ENCODE data around the gene USP49. TPM values are rescaled to one million over a fixed set of nuclear protein-coding genes. Genes with fewer than 3 reads are reported as not detected.
"Not testable (repeated sequence)": the region's sequence is repeated elsewhere in the genome, so short reads cannot be mapped to it uniquely, and the experiment has no call there.

Gene USP49
- total and polyA plus RNA-seq, 2 experiments from 2014 or later: 0.97 to 1.2 TPM

GRCh38 chr6:41814629-41815028 lies 80.5 kb downstream of the USP49 start:
- H3K27me3 ChIP-seq (replicated peaks; ENCODE audit: insufficient read depth): no peaks in the 10 kb centered on the region
- 65% methylated on average over 4 of the region's 4 CpGs for WGBS, 2 experiments (ENCODE audit: low coverage in 1 of 2, low lambda C conversion rate in 2 of 2, missing lambda C conversion rate in 2 of 2)

GRCh38 chr6:41813956-41814355 lies 81.2 kb downstream of the USP49 start:
- H3K4me3 ChIP-seq: no peak overlapping the region
- no peaks in the 10 kb centered on the region for H3K27me3 ChIP-seq (replicated peaks; ENCODE audit: insufficient read depth)
- H3F3A ChIP-seq (ENCODE audit: insufficient read depth): no peaks in the 10 kb centered on the region
- H3K9me3 ChIP-seq (ENCODE audit: low read depth): no peaks in the 10 kb centered on the region
- no peak for TF ChIP-seq EZH2 (IDR thresholded peaks at IDR 0.05; ENCODE audit: insufficient read depth, poor library complexity, severe bottlenecking)
- TF ChIP-seq EZH2phosphoT487 (IDR thresholded peaks at IDR 0.05; ENCODE audit: insufficient read depth, low read depth): no peak
- in situ Hi-C loops (cut with MboI): no loop called here
- H3K4me2 ChIP-seq (ENCODE audit: unreplicated experiment): no peak overlapping the region
- no peaks in the 10 kb centered on the region for H3K36me3 ChIP-seq (ENCODE audit: low read depth)
- no peak overlapping the region for H3K9ac ChIP-seq
- H3K9me2 ChIP-seq (ENCODE audit: insufficient read depth): no peaks in the 10 kb centered on the region
- H2AFZ ChIP-seq: no peak overlapping the region
- H3K27ac ChIP-seq: no peak overlapping the region
- no peaks in the 10 kb centered on the region for H4K20me1 ChIP-seq (ENCODE audit: insufficient read depth)
- DNase-seq: no peak
- H3K79me2 ChIP-seq (ENCODE audit: insufficient read depth): no peaks in the 10 kb centered on the region
- WGBS, 2 experiments (ENCODE audit: low coverage in 1 of 2, low lambda C conversion rate in 2 of 2, missing lambda C conversion rate in 2 of 2): 67 to 81% methylated on average over 2 of the region's 2 CpGs
- no peaks in the 10 kb centered on the region for H3K4me1 ChIP-seq (ENCODE audit: insufficient read depth)

More at GRCh38 chr6:41814629-41815028, 80.5 kb downstream of the USP49 start:
- in situ Hi-C loops (cut with MboI): no loop called here
- Histone ChIP-seq H3K4me1 (ENCODE audit: insufficient read depth) (no peaks in the 10 kb centered on the region), H3K4me2 (ENCODE audit: unreplicated experiment) (no peak overlapping the region), H3K36me3 (ENCODE audit: low read depth) (no peaks in the 10 kb centered on the region), H3K9ac (no peak overlapping the region), H2AFZ (no peak overlapping the region), H3K27ac (no peak overlapping the region), H3K9me3 (ENCODE audit: low read depth) (no peaks in the 10 kb centered on the region), H4K20me1 (ENCODE audit: insufficient read depth) (no peaks in the 10 kb centered on the region), H3K4me3 (no peak overlapping the region), H3K79me2 (ENCODE audit: insufficient read depth) (no peaks in the 10 kb centered on the region), H3K9me2 (ENCODE audit: insufficient read depth) (no peaks in the 10 kb centered on the region), H3F3A (ENCODE audit: insufficient read depth) (no peaks in the 10 kb centered on the region)
- TF ChIP-seq EZH2 (IDR thresholded peaks at IDR 0.05; ENCODE audit: insufficient read depth, poor library complexity, severe bottlenecking): no peak
- TF ChIP-seq EZH2phosphoT487 (IDR thresholded peaks at IDR 0.05; ENCODE audit: insufficient read depth, low read depth): no peak
- no peak for DNase-seq

- WGBS, 2 experiments (ENCODE audit: low coverage in 1 of 2, low lambda C conversion rate in 2 of 2, missing lambda C conversion rate in 2 of 2): 91 to 92% methylated on average over 2 of the region's 2 CpGs
- H3K9me2 ChIP-seq (ENCODE audit: insufficient read depth): no peaks in the 10 kb centered on the region
- TF ChIP-seq EZH2phosphoT487 (IDR thresholded peaks at IDR 0.05; ENCODE audit: insufficient read depth, low read depth) (no peak), EZH2 (IDR thresholded peaks at IDR 0.05; ENCODE audit: insufficient read depth, poor library complexity, severe bottlenecking) (no peak)
- in situ Hi-C loops (cut with MboI): no loop called here
- H4K20me1 ChIP-seq (ENCODE audit: insufficient read depth): no peaks in the 10 kb centered on the region
- peak; percentile 16 for DNase-seq
- H3K4me2 ChIP-seq (ENCODE audit: unreplicated experiment): no peak overlapping the region
- no peak overlapping the region for H3K27ac ChIP-seq
- no peaks in the 10 kb centered on the region for H3K9me3 ChIP-seq (ENCODE audit: low read depth)
- no peaks in the 10 kb centered on the region for H3K27me3 ChIP-seq (replicated peaks; ENCODE audit: insufficient read depth)
- H3K9ac ChIP-seq: no peak overlapping the region
- H3F3A ChIP-seq (ENCODE audit: insufficient read depth): no peaks in the 10 kb centered on the region
- H3K36me3 ChIP-seq (ENCODE audit: low read depth): no peaks in the 10 kb centered on the region
- H3K79me2 ChIP-seq (ENCODE audit: insufficient read depth): no peaks in the 10 kb centered on the region
- no peak overlapping the region for H3K4me3 ChIP-seq
- no peak overlapping the region for H2AFZ ChIP-seq
- no peaks in the 10 kb centered on the region for H3K4me1 ChIP-seq (ENCODE audit: insufficient read depth)
Observed at GRCh38 chr6:41813469-41813868, 81.7 kb downstream of the USP49 start.

- DNase-seq; H3K9ac ChIP-seq; H3F3A ChIP-seq (ENCODE audit: insufficient read depth); H3K27ac ChIP-seq; in situ Hi-C loops (cut with MboI); H4K20me1 ChIP-seq (ENCODE audit: insufficient read depth); H3K4me1 ChIP-seq (ENCODE audit: insufficient read depth); H3K9me2 ChIP-seq (ENCODE audit: insufficient read depth); H3K79me2 ChIP-seq (ENCODE audit: insufficient read depth); H3K27me3 ChIP-seq (replicated peaks; ENCODE audit: insufficient read depth); H3K4me3 ChIP-seq; H2AFZ ChIP-seq; H3K9me3 ChIP-seq (ENCODE audit: low read depth); H3K4me2 ChIP-seq (ENCODE audit: unreplicated experiment); H3K36me3 ChIP-seq (ENCODE audit: low read depth): not testable (repeated sequence)
- 92 to 96% methylated on average over 13 of the region's 13 CpGs for WGBS, 2 experiments (ENCODE audit: low coverage in 1 of 2, low lambda C conversion rate in 2 of 2, missing lambda C conversion rate in 2 of 2)
Observed at GRCh38 chr6:41811946-41812345, 83.2 kb downstream of the USP49 start.

- Histone ChIP-seq H3K9me2 (ENCODE audit: insufficient read depth) (no peaks in the 10 kb centered on the region), H3K4me1 (ENCODE audit: insufficient read depth) (no peaks in the 10 kb centered on the region), H4K20me1 (ENCODE audit: insufficient read depth) (no peaks in the 10 kb centered on the region), H2AFZ (no peak overlapping the region), H3K27ac (no peak overlapping the region), H3K4me2 (ENCODE audit: unreplicated experiment) (no peak overlapping the region), H3F3A (ENCODE audit: insufficient read depth) (no peaks in the 10 kb centered on the region), H3K27me3 (replicated peaks; ENCODE audit: insufficient read depth) (no peaks in the 10 kb centered on the region), H3K79me2 (ENCODE audit: insufficient read depth) (no peaks in the 10 kb centered on the region), H3K9me3 (ENCODE audit: low read depth) (no peaks in the 10 kb centered on the region), H3K9ac (no peak overlapping the region), H3K36me3 (ENCODE audit: low read depth) (no peaks in the 10 kb centered on the region), H3K4me3 (no peak overlapping the region)
- in situ Hi-C loops (cut with MboI): no loop called here
- no peak for DNase-seq
- WGBS, 2 experiments (ENCODE audit: low coverage in 1 of 2, low lambda C conversion rate in 2 of 2, missing lambda C conversion rate in 2 of 2): 92 to 97% methylated on average over 3 of the region's 3 CpGs
- no peak for TF ChIP-seq EZH2phosphoT487 (IDR thresholded peaks at IDR 0.05; ENCODE audit: insufficient read depth, low read depth)
- TF ChIP-seq EZH2 (IDR thresholded peaks at IDR 0.05; ENCODE audit: insufficient read depth, poor library complexity, severe bottlenecking): no peak
Observed at GRCh38 chr6:41811095-41811494, 84.1 kb downstream of the USP49 start.

All from GM23248 (cell line).